ENCODE data around the gene TIMM10.

Gene TIMM10, protein sequence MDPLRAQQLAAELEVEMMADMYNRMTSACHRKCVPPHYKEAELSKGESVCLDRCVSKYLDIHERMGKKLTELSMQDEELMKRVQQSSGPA

GRCh38 chr11:57530596-57531507, at the start of gene TIMM10:
Gene TIMM10, minus strand, starts transcription at chr11:57530754. Its CDS starts 565 bp downstream, at chr11:57530189.
- DNase-seq: peak; percentile 73

GRCh38 chr11:57574061-57574460, 43.5 kb upstream of the TIMM10 start:
- DNase-seq: no peak

DNA sequence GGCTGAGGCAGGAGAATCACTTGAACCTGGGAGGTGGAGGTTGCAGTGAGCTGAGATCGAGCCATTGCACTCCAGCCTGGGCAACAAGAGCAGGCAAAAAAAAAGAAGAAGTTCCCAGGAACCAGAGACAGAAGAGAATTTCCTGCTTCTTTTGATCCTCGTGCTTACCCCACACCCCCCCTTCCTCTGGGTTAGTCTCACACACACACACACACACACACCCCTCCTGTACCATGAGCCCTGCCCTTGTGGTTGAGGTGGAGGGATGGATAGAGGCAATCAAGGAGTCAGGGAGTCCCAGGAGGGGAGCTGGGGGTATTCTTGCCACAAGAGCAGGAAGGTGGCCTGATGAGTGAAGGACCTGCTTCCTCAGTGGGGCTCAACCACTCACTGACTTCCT, 41.1 kb upstream of the TIMM10 start:
- no peak for DNase-seq

DNA sequence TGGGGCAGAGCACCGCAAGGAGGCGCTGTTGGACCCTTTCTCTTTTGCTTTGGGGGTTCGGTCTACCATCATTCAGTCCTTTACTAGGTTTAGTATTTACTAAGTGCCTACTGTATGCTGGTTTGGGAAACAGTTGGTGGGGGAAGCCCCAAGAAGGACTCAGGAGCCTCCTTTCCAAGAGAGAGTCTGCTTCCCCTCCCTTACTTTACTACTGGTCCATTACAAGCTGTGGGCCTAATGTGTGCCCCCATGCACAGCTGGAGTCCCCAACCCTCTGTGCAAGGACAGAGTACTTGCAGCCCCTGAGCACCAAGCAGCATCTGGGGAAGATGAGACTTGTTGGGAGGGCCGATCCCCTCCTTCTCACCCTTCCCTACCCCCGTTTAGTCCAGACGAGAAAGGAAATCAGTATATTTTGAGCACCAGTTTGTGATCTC, 37.8 kb upstream of the TIMM10 start:
- DNase-seq: peak; percentile 33

- DNase-seq: no peak
Observed at GRCh38 chr11:57567515-57568329, 37.2 kb upstream of the TIMM10 start, which contains the start of gene UBE2L6. Gene UBE2L6, minus strand, starts transcription at chr11:57567672. Its CDS starts 61 bp downstream, at chr11:57567611.

DNA sequence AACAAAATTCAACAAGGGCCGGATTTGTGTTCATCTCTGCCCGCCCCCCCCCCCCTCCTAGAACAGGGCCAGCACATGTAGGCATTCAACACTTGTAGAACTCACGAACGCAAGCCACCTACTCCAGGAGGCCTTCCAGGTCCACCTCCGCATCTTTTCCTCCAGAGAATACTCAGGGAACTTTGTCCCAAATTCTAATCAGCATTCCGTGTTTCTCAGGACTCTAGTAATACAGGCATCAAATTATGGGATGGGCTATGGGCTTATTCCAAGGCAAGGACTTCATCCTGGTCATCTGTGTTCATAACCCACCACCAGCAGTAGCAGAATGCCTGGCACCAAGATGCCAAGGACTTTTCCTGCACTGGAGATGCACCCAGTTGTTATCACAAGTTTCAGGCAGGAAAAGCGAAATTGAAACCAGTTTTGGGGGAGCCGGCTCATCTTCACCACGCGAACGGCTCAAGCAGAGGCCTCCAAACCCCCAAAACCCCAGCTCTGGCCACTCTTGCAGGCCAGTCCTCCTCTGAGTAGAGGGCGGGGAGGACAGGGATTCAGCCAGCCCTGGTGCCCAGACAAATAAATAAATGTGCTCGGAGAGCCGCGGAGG, 36.5 kb upstream of the TIMM10 start:
- DNase-seq: no peak

- DNase-seq: no peak
Observed at GRCh38 chr11:57566005-57566904, 35.7 kb upstream of the TIMM10 start.

DNA sequence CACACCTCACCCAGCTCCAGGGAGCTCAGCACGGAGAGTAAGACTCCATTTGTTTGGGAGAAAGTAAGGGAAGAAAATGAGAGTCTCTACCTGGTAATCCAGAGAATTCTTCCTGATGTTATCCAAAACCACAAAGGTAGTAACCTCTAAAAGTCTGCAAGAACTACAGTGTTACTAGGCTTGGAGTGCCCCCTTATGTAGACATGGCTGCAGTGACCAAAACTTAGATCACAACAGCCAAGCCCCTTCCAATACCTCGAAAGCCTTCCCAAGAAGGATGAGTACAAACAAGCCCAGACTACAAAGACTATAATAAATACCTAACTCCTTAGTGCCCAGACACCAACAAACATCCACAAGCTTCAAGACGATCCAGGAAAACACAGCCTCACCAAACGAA, 32.0 kb upstream of the TIMM10 start:
- no peak for DNase-seq

GRCh38 chr11:57560146-57560545, 29.6 kb upstream of the TIMM10 start:
- no peak for DNase-seq

- DNase-seq: no peak
Observed at GRCh38 chr11:57556041-57556440, 25.5 kb upstream of the TIMM10 start.

- no peak for DNase-seq
Observed at GRCh38 chr11:57555393-57555792, 24.8 kb upstream of the TIMM10 start.

DNA sequence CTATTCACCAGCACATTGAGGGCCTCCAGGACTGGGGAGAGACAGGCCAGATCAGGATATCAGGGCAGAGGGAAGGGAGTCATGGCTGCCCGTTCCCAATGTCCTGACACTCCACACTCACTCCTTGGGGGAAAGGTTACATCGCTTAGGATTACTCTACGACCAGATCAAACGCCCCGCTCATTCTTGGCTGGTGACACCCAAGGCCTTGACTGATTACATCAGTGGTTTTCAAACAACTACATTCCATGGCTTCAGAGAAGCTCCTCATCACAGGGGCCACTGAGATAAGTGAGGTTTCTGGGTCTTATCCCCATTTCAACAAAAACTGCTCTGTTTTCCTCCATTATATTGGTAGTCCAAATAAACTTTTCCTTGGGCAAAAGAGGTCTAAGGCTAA, 21.9 kb upstream of the TIMM10 start:
- DNase-seq: no peak

DNA sequence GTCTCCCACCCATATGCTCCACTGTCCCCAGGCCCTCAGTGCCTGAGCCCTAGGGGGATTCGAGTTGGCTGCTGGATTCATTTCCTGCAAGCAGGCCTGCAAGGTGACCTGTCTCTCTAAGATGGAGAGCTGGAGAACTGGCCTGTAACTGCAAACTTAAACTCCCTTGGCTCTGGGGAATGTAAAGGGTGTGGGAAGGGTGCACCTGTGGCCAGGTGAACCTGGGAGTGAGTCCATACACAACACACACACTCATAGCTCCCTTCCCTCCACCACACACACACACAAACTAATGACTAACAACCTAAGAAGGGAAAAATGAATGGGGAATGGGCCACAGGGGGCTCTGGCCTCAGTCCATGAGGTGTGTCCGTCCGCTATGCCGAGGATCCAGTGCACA, 21.4 kb upstream of the TIMM10 start:
- DNase-seq: no peak

- DNase-seq: no peak
Observed at GRCh38 chr11:57549983-57550382, 19.4 kb upstream of the TIMM10 start.

DNA sequence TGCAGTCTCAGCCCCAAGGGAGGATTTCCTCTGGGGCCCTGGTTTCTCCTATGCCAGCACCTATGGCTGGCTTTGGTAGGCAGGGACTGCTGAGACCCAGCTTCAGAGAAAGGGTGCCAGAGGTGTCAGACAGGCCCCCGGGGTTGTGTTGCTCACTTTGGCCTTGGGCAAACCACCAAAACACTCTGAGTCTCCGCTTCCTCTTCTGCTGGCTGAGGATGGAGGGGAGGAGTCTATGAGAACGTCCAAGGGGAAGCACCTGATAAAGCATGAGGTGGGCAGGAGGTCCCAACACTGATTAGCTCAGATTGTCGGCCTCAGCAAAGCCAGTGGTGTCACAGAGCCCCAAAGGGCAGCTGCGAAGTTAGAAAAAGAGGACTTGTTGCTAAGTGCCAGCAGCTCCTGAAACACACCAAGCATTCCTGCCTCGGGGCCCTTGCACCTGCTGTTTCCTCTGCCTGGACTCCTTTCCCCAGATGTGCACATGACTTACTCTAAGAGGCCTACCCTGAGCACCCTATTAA, 17.4 kb upstream of the TIMM10 start:
- DNase-seq: no peak

GRCh38 chr11:57546869-57547475, 16.4 kb upstream of the TIMM10 start:
- no peak for DNase-seq

- no peak for DNase-seq
Observed at GRCh38 chr11:57546451-57546850, 15.9 kb upstream of the TIMM10 start.

GRCh38 chr11:57545883-57546282, 15.3 kb upstream of the TIMM10 start:
- DNase-seq: no peak

DNA sequence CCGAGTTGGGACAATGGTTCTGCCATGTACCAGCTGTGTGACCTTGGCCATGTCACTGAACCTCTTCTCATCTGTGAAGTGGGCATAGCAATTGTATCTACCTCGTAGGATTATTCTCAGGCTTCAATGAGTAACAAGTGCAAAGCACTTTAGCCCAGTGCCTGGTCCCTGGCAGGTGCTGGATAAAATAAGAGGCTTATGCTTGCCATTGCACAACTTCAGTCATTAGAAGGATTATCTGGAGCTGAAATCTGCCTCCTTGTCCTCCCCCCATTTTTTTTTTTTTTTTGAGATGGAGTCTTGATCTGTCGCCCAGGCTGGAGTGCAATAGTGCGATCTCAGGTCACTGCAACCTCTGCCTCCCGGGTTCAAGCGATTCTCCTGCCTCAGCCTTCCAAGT, 14.0 kb upstream of the TIMM10 start:
- no peak for DNase-seq

- no peak for DNase-seq
Observed at GRCh38 chr11:57543593-57543992, 13.0 kb upstream of the TIMM10 start.

GRCh38 chr11:57542582-57542981, 12.0 kb upstream of the TIMM10 start:
- DNase-seq: no peak

Data from GOT3 (cell line).